ENCODE measurements around the gene IFT122.
A peak's percentile ranks its signal among the peaks of the same experiment; 100 is the strongest.
"Not testable (repeated sequence)": the region's sequence is repeated elsewhere in the genome, so short reads cannot be mapped to it uniquely, and the experiment has no call there.

Gene IFT122

GRCh38 chr3:129481225-129481765 lies 41.3 kb downstream of the IFT122 start:
- not testable (repeated sequence) for DNase-seq

- no peak for DNase-seq
These were observed 41.8 kb downstream of the IFT122 start for GRCh38 chr3:129481766-129482332.

DNA sequence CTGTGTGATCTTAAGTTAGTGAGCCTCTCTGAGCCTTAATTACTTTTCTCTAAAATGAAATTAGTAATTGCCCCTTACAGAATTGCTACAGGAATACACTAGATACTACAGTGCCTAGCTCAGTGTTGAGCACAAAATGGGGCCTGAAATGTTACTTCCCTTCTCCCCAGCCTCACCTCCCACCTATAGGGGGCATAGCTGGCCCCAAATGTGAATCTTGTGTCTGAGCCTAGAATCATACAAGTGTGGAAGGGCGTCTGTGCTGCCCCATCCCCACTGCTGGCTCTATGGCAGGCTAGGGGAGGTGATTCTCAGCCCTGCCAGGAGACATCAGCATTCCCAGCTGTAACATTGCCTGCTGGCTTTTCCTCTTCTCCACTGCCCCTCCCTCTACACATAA lies 42.7 kb downstream of the IFT122 start:
- DNase-seq, result no peak

GRCh38 chr3:129483870-129484269 lies 43.8 kb downstream of the IFT122 start:
- no peak for DNase-seq

DNA sequence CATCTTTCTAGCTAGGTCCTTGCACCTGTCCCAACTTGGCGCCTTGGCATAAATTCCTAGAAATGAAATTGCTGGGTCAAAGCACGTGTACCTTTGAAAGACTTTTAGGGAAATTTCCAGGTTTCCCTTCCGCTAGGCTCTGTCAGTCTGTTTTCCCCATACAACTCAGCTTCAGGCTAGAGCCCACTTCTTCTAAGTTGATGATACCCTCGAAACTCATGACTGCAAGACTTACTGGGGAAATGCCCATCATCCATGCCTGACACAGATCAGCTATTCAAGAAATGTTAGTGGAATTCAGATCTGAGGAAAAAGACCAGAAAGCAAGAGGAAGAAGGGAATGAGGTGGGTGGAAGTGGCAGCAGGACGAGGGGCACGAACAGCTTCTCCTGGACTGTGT lies 45.1 kb downstream of the IFT122 start:
- not testable (repeated sequence) for DNase-seq

DNA sequence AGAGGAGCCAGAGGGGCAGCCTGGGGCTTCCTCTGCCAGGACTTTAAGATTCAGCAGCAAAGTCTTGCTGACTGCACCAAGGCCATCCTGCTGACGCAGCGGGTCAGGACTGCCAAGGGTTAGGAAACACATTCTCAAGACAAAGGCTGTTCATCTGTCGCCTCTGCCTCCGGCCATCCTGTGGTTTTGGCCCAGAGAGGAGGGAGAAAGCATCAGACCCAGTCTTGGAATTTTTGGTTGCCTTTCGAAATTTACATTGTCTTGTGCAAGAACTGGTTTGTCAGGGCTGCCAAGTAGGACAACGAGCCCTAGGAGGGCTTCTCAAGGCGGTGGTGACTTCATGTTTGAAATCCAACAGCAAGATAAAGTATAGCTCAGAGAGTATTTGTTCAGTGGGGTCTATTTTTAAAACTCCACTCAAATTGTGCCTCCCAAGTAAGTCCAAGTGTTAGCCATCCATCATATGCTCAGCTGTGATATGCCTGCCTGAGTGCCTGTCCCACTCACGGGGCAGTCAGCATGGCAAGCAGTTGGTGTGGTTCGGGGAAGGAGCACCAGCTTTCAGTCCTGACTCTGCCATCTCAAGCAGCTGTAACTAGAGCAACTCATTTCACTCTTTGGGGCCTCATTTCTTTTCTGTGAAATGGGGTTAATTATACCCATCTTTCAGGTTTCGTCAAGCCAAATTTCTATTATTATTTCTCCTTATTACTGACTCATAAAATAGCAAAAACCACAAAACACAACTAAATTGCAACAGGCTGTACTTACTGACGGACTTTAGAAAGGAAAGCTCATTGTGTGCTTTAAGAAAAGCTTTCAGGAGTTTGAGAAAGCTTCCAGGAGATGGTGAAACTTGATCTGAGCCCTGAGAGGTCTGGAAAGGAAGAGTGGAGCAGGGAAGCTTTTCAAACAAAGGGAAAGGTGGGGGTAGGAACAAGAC lies 46.0 kb downstream of the IFT122 start:
- DNase-seq, result no peak

DNA sequence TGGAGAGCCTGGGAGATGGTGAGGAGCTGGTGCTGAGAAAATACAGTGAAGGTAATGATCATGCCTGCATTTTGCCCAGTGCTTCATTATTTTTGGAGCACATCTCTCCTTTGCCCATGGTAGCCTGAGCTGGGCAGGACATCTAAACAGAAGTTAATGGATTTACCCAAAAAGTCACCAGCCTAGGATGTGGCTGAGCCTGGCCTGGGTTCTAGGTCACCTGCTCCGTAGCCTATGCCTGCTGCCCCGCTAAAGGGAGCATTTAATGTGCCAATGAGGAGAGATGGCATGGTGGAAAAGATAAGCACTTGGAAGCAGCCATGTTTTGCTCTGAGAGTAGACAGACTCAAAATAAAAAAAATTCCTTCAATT lies 46.6 kb downstream of the IFT122 start:
- DNase-seq, result no peak

GRCh38 chr3:129487183-129487867 lies 47.3 kb downstream of the IFT122 start:
- DNase-seq, result no peak

DNA sequence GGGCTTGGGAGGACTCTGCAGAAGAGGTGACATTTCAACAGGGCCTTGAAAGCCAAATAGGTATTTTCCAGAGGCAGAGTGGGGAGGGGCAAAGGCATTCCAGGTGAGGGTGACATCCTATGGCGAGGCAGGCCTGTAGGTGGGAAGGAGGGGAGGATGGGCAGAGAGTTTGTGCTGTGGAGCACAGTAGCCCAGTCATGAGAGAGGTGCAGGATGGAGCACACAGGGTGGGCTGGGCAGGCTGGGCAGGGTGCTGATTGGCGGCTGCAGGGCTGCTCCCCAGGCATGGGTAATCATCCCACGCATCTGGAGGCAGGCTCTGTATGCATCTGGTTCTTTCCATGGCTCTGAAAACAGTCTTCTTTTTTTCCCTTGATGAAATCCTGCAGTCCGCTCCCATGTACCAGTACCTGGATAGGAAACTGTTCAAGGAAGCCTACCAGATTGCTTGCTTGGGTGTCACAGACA lies 47.9 kb downstream of the IFT122 start:
- not testable (repeated sequence) for DNase-seq

GRCh38 chr3:129489258-129489657 lies 49.2 kb downstream of the IFT122 start:
- not testable (repeated sequence) for DNase-seq

DNA sequence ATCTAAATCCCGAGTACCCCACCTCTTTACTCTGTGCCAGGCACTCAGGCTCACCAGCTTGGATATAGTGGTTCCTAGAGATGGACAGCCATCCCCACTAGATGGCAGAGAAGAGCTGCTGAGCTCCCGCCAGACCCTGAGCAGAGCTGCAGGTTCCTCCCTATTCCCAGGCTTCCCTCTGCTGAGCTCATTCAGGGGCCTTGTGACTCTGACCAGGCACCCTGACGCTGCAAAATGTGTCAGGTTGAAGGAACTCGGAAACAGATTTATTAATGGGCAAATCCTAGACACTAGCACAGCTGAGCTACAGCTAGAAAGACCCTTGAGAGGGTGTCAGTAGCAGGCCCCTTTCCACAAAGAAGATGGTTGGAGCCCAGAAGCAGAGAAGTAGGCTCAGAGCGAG lies 50.2 kb downstream of the IFT122 start:
- DNase-seq, result peak; percentile 79

DNA sequence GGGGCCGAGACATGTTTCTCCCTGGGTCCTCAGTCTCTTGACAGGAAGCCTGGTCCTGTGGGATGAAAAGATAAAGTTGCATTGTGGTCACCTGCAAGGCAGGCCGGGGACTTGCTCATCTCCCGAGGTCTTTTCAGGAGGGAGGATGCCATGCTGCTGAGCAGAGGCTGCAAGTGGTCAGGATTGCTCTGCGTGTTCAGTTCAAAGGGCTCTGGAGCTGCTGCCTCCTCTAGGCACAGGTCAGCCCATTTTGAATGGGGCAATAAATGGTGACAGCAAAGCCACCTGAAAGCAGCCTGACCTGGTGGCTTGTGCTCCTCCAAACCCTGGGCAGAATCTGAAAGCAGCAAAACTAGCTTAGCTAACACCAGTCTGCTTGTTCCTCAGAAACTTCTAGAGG lies 51.1 kb downstream of the IFT122 start:
- not testable (repeated sequence) for DNase-seq

DNA sequence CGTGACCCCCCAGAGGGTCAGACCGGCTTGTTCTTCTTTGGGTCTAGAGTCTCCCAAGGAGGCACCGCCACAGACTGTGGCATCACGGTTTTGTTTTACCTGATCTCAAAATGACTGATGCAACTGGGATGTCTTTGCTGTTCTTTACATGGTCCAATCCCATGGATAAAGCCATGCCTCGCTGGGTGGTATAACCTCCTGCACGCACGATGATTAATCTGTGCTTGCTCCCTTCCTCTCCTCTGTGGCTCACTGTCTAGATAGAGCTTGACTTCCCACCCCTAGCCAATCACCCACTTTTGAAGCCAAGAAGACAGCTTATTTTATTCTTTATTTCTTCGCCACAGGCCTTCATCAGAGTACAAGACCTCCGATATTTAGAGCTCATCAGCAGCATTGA lies 51.8 kb downstream of the IFT122 start:
- DNase-seq, result no peak

GRCh38 chr3:129492691-129493090 lies 52.7 kb downstream of the IFT122 start:
- no peak for DNase-seq

DNA sequence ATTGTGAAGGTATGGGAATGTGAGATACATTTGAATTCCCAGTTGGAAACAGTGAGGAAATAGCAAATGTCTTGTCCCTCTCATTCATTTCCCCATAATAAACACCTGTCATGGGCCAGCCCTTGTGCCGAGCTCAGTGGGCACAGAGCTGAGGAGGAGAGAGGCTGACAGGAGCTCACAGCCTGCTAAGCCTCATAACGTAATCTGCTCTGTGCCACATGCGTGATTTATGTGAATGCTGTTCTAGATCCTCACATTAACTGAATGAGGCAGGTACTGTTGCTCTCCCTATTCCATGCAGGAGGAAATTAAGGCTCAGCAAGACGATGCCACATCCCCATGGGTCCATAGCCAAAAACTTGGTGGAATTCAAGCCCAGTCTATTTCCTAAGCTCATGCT lies 53.2 kb downstream of the IFT122 start:
- no peak for DNase-seq

- not testable (repeated sequence) for DNase-seq
These were observed 54.5 kb downstream of the IFT122 start for GRCh38 chr3:129494499-129494898.

GRCh38 chr3:129495006-129495639 lies 55.1 kb downstream of the IFT122 start:
- DNase-seq, result not testable (repeated sequence)

DNA sequence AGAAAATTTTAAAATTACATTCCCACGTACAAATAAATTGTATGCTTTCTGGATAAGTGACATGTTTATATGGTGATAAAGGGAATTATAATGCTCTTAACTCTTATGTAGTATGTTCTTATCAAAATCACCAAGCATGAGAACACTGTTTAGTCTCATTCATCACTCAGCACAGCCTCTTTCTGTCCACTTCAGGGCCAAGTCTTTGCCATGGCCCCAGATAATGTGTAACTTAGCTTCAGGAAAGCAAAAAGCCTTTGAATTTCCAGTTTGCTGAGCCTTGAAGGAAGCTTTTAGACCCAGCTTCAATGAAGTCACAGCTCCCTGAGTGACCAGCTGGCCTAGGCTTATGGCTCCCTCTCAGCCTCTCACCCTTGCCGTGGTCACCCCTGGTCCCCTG lies 57.9 kb downstream of the IFT122 start:
- DNase-seq, result not testable (repeated sequence)

- DNase-seq, result not testable (repeated sequence)
These were observed 58.8 kb downstream of the IFT122 start for GRCh38 chr3:129498603-129499488.

DNA sequence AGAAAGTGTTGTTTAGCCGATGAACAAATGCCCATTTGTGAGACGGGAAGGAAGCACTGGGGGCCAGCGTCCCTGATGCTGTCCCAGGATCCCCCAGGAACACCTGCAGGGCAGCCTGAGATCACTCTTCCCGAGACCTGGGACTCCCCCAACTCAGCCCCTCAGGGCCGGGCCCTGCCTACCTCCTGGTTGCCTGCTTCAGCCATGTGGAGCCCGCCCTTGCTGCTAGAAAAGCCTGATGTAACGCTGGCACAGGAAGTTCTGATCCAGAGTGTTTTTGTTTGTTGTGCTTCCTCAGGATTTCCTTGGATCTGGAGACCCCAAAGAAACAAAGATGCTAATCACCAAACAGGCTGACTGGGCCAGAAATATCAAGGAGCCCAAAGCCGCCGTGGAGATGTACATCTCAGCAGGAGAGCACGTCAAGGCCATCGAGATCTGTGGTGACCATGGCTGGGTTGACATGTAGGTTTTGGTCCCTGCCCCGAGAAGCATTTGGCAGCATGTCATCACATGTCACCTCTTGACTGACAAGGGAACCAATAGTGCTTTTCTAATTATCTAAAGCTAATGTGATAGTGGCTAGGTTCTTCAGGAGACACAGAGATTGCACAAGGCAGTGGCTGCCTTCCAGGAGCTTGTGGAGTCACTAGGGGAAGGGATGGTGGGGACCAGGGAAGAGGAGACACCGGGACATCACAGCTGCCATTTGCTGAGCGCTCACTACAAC lies 59.7 kb downstream of the IFT122 start:
- DNase-seq, result not testable (repeated sequence)

DNA sequence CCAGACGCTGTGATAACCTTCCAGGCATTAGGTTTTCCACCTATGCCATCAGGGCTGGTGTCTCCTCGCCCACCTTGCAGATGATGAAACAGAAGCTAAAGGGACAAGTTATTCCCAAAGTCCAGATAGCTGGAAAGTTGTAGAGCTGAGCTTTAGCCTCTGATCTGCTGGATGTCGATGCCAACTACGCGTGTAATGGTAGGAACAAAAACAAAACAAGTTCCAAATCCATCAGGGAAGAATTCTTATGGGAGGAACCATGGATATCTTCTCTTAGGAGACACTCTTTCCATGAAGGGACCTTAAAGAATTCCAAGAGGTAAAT lies 60.3 kb downstream of the IFT122 start:
- DNase-seq, result no peak
